ENCODE measurements around the gene BLCAP.

Gene BLCAP

DNA sequence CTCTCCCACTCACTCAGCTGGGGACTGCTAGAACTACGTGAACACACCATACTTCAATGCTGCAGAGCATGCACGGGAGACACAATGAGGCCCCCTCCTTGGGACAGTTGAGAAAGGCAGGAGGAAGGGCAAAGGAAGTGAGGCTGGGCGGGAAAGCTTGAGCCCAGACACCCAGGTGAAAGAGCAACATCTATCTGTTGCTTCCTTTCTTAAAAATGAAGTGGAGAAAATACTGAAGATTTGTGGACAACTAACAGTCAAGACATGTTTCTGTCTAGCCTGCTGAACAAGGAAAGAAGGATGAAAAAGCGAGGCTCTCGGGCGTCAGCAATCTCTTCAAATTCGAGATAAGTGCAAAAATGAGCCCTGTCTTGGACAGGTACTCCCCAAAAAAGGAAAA, 9.6 kb downstream of the BLCAP start:
- no peak overlapping the region for H3K4me3 ChIP-seq (ENCODE audit: low read depth, low read length)

DNA sequence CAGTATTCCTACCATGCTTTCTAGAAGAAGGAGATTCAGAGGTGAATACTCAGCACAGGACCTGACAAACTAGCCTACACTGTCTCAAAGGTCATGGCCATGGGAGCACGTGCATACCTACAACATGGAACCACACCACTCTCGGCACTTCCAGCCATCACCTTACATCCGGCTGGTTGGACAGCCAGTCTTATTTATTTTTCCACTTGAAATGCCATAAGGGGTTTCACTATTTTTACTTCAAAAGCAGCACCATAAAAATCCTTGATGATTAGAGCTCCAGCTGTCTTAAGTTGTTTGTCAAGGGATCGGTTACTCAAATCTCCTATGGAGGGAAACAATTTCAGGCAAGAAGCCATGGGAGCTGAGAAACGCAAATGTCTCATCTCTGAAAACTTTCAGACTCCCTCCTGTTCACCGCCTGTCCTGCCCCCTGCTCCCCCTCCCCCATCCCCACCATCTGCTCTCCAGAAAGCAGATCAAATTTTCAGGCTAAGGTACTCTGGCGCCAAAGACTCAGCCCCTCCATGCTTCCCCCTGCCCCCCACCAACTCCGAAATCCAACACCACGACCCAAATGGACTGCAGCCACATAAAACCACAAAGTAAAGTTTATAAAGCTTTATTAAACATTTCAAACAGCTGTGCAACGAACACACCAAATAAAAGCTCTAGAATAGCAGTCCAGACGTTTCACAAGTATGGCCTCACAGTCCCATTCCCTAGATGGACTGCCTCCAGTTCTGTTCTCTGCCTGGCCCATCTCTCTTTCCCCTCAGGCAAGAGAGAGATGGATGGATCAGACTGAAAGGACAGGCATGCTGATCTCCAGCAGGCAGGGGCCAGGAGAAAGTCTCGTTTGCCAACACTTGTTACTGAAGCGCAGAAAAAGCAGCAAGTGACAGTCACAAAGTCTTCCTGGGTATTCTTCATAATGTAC, 10.6 kb downstream of the BLCAP start:
- no peak overlapping the region for H3K4me3 ChIP-seq (ENCODE audit: low read depth, low read length)

DNA sequence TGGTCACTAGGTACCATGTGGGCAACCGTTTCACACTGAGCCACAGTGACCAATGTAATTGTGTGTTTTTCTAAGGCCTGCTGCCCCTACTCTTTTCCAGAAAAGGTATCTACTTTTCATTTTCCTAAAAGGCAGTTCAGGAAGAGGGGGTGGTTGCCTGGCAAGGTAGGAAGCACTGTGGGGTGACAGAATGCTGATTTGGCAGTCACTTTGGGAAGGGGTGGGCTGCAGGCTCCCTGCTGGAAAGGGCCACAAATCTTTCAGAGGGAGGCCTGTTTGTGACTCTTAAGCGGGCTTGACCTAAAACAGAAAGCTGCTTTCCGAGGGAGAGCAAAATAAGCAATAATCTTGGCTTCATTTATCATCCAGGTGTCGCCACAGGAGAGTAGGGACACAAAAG, 11.8 kb downstream of the BLCAP start:
- no peak overlapping the region for H3K4me3 ChIP-seq (ENCODE audit: low read depth, low read length)

DNA sequence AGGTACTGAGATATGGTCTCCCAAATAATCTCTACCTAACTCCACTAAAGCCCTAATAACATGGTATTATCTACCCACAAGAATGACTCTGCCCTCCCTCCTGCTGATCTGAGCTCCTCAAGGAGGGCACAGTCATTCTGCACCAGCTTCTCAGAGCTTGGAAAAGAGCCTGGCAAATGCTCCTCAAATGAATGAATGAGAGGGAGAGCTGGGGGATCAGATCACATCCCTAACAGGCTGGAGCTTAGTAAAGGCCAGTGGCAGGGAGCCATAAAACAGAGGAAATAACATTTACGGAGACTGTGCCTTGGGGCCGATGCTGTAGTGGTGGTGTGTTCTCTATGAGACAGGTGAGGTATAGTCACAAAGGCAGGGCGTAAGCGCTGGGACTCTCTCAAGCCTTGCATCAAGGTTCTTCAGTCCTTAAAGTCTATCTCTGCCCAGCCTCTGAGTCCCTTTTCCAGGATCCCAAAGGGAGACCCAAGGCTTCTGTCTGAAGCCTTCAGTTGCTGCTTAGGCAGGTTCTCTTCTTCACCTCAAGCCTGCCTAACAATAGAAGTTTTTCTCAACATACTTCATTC, 13.8 kb downstream of the BLCAP start:
- no peak overlapping the region for H3K4me3 ChIP-seq (ENCODE audit: low read depth, low read length)

DNA sequence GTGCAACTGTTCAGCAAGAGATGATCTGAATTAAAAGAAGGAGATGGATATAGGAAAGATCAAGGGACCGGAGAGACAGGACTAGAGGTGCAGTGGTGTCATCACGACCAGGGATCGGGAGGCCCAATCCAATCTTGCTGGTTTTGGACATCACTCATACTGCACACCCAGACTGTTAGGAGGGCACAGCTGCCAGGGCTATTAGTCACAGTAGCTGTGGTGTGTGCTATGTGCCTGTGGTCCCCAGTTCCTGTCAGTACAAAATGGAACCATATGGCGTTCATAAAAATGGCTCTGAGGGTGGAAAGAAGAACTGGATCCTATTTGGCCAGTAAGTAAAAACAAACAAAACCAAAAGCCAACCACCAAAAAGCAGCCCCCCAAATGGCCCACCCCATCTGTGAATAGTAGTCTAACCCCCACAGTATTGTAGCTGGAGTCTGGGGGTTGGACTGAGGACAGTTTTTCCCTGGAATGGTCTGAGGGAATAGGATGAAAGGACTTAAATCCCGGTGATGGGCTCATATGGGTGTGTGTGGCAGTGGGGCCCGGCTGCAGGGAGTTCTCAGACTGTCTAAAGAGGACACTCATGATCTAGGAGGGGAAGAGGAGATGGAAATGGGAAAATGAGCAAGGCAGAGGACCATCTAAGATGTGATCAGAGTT, 15.9 kb downstream of the BLCAP start:
- H3K4me3 ChIP-seq (ENCODE audit: low read depth, low read length): no peak overlapping the region

DNA sequence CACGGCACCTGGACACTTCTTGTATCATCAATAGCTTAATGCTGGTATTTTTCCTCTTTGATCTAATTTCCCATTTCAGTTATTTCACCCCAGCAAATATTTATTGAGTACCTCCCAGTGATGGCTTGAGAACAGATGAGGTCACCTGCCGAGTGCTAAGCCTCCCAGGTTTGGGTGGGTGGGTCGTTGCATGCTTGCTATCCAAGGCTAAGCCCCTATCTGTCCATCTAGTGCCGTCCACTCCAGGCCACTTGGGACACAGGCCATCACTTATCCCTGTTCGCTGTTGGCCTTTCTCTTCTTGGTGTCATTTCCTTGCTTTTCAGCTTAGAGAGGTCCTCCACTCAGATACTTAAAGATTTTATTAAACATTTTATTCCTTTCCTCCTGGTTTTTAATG, 17.4 kb downstream of the BLCAP start:
- H3K4me3 ChIP-seq (ENCODE audit: low read depth, low read length): no peak overlapping the region

DNA sequence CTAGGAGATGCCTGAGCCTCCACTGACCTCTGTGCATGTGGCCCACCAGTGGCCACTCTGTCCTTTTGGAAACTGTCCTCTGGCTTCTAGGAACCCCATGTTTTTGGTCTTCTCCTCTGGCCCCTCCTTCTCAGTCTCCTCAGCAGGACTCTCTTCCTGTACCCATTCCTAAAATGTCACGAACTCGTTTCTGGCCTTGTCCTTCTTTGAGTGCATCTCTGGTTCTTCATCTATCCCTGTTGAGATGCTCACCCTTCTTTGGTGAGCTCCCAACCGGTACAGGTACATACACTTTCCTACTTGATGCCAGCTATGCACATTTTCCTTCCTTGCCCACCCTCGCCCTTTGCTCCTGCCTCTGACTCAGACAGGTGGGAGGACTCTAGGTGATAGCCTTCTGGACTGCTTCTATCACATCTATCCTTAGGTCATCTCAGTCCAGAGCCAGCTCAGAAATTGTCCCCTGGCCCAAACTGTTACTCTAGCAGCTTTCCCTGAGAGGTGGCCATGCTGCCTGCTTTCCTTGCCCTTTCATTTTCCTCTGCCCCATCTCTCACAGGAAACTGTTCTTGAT, 21.4 kb downstream of the BLCAP start:
- no peak overlapping the region for H3K4me3 ChIP-seq (ENCODE audit: low read depth, low read length)

DNA sequence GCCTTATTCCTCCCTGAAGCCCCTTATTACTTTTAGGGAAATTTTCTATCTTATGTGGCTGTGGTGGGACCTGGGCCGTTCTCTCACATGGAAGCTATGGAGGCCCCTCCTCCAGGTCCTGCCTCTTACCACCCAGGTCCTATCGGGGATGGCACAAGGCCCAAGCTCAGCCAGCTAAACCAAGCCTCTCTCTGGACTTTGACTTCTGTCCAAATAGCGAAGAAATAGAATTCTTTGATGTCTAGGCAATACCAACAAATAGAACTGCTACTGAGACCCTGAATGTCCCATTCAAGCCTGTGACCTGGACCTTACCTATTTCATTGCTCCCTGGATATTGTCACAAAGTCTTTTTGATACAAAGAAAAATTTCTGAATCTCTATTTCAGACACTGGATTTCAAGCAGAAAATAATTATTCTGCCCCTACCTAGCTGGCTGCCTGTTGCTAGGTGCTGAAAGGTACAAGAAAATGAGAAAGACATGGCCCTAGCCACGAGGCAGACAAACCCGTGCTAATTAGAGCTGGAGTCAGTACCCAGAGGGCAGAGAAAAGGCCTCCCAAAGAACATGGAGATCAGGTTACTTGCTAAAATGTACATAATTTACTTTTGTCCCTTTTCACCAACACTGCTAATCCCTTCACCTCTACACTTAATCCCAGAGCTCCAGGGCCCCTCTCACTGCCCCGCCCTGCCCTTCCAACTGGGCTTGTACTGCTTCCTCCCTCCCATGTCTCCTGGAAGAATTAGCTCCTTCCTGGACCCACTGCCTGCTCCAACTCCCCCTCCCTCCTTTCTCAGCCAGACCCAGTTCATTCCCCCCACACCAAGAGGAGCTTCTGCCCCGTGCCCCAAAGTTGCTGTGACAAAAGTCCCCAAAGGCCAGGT, 22.2 kb downstream of the BLCAP start:
- H3K4me3 ChIP-seq (ENCODE audit: low read depth, low read length): no peak overlapping the region

DNA sequence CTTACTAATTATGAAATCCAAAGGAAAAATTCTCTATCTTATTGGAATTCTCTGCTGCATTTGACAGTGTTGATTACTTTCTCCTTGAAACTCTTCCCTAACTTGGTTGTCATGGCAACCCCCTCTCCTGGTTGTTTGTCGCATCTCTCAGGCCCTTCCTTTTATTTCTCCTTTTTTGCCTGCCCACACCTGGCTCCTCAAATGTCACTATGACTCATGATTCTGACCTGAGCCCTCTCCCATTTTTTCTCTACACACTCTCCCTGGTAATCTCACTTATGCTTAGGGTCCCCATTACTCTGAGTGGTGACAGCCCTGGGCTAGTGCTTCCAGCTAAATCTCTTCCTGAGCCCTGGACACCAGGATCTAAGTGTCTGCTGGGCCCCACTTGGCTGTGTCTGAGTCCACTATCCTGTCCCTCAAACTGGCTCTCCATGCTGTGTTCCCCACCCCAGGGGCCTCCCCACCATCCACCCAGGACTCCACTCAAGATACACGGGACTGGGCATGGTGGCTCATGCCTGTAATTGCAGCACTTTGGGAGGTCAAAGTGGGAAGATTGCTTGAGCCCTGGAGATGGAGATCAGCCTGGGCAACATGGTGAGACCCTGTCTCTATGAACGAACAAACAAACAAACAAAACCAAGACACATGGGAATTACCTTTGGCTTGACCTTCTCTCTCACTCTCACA, 23.1 kb downstream of the BLCAP start:
- H3K4me3 ChIP-seq (ENCODE audit: low read depth, low read length): no peak overlapping the region

DNA sequence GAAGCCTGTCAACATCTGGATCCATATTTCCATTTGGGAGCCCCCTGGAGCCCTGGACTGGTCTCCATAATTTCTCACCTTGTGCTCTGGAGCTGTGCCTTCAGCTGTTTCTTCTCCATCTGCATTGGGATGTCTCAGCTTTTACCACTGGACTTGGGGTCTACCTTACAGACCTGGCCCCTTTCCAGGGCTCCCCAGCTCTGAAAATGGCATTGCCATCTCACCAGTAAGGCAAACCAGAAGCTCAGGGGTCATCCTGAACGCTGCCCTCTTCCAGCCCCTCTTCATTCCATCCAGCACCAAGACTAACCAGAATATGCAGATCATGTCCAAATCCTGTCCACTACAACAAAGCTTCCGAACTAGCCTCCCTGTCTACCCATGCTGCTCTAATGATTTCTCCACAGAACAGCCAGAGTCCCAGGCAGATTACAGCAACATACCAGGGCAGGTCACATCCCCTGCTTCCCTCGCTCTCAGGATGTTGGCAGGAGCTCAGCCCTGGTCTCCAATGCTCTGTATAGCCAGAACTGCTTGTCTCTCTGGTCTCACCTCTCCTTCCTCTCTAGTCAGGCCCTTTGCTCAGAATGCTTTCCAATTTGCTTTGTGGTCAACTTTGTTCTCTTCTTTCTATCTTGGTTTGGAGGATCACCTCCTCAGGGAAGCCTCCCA, 24.3 kb downstream of the BLCAP start:
- no peak overlapping the region for H3K4me3 ChIP-seq (ENCODE audit: low read depth, low read length)

DNA sequence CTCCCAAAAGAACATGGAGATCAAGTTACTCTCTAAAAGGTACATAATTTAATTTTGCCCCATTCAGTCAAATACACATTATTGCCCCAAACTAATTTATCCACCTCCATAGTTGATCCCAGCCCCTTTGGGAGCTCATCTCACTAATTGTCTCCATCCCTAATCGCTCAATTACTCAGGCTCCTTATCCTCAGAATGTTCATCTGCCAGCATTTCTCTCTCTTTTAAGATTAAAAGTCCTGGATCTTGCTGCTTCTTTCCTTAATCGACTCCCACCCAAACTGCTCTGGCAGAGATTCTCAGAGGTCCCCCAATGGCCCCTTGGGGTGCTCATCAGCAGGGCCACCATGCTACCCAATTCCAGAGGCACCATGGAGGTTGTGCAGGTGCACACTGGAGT, 25.0 kb downstream of the BLCAP start:
- H3K4me3 ChIP-seq (ENCODE audit: low read depth, low read length): no peak overlapping the region

DNA sequence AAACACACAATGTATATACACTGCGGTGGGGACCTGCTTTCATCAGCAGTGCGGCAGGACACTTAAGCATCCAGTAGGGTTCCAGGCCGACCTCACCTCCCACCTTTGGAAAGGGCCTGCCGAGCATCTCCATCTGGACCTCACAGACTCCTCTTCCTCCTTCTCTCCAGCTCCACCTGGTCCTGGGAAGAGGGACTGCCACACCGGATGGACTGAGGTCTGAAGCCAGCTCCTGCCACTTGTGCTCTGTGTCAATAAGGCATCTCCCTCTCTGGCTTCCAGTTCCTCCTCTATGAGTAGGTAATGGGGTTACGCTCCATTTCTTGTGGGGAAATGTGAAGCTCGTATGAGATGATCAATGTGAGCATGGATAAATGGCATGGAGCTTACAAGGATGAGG, 25.7 kb downstream of the BLCAP start:
- no peak overlapping the region for H3K4me3 ChIP-seq (ENCODE audit: low read depth, low read length)

DNA sequence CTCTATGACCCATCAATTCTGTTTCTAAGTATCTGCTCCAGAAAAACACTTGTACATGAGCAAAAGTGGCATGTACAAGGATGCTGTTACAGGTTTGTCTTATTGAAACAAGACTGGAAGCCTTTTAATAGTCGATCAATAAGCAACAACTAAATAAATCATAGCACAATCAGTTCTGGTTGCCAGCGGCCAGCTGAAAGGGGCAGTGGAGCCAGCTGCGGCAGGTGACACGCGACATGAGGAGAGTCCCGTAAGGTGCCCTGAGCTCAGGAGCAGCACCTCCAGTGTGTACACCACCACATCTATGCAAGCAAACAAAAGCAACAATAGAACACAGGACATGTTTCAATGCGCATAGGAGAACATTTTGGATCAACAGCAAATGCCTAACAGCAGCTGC, 27.4 kb downstream of the BLCAP start:
- no peak overlapping the region for H3K4me3 ChIP-seq (ENCODE audit: low read depth, low read length)

DNA sequence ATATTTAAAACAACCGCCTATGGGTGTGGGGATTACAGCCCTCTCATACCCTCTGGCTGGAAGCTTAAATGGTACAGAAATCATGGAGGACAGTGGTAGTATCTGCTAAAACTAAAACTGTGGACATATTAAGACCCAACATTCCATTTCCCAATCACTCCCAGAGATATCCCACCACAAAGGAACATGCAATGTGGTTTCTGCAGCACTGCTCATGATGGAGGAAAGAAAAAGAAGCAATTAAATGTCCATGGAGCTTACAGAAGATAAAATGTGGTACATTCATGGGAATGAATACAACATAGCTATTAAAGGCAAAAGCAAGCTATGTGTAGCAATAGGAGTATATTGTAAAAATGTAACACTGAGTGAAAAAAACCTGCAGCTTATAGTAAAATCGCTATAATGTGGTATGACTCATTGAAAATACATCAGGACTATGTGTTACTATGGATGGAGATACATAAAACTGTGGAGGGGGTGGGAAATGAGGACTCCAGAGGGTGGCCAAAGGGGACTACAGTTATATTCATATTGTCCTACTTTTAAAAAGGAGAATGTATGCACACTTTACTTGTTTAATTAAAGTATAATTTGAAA, 29.5 kb downstream of the BLCAP start:
- no peak overlapping the region for H3K4me3 ChIP-seq (ENCODE audit: low read depth, low read length)

DNA sequence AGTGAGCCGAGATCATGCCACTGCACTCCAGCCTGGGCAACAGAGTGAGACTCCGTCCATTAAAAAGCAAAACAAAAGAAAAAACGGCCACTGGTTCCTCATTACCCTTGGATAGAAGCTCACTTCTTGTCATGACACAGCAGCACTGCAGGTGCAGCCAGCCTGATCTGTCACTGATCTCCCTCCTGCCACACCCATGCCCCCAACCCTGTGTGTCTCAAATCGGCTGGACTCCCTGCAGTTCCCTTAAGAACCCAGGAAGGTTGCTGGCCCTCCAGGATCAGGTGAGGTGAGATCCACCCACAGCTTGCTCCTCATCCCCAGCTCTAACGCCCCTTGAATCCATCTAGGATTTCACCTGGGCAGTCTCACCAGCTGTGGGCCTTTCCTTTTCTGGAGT, 32.9 kb downstream of the BLCAP start:
- no peak overlapping the region for H3K4me3 ChIP-seq (ENCODE audit: low read depth, low read length)

DNA sequence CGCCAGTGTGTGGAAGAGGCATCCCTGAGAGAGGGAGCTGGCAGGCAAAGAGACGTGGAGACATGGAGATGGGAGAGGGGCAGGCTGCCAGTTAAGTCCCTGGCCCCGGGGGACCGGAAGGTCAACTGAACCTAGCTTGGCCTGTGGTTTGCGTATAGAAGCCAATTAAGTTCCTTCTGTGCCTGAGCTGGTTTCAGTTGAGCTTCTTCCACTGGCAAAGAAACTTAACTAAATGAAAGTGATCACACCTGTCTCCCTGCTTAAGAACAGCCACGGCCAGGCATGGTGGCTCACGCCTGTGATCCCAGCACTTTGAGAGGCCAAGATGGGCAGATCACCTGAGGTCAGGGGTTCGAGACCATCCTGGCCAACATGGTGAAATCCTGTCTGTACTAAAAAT, 33.4 kb downstream of the BLCAP start:
- no peak overlapping the region for H3K4me3 ChIP-seq (ENCODE audit: low read depth, low read length)

DNA sequence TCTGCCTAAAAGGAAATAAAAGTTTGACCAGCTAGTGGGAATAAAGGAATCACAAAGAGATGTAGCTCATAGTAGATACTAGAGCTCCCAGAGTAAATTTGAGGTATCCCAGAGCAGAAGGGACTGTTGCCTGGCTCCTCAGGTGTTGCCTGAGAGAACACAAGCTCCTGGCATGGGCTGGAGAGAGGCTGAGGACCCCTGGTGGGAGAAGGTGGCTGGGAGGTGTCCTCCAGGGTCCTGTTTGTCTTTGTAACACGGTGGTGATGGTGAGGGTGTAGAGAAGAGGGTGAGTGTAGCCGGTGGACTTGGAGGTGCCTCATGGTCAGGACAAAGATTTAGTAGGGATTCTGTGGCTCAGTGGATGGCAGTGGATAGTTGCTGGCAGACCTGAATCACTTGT, 34.7 kb downstream of the BLCAP start:
- H3K4me3 ChIP-seq (ENCODE audit: low read depth, low read length): no peak overlapping the region

DNA sequence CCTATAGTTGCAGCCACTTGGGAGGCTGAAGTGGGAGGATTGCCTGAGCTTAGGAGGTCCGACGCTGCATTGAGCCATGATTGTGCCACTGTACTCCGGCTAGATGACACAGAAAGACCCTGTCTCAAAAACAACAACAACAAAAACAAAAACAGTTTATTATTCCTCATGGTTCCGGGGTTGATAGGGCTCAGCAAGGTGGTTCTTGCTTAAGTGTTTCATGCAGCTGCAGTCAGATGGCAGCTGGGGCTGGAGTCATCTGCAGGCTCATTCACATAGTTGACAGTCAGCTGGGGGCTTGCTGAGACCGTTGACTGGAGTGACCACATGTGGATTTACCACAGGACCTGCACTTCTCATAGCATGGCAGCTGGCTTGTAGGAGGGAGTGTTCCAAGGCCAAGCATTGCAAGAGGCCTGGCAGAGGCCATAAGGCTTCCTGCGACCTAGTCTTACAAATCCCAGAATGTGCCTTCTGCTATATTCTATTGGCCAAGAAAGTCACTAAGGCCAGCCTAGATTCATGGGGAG, 35.5 kb downstream of the BLCAP start:
- no peak overlapping the region for H3K4me3 ChIP-seq (ENCODE audit: low read depth, low read length)

Measured in iPS-11a (cell line).